ENCODE measurements around the gene MEMO1.
"Not testable (repeated sequence)": the region's sequence is repeated elsewhere in the genome, so short reads cannot be mapped to it uniquely, and the experiment has no call there.

The MEMO1 gene

GRCh38 chr2:31907491-31907890, 103.3 kb downstream of the MEMO1 start:
- DNase-seq (ENCODE audit: low read depth): not testable (repeated sequence)

GRCh38 chr2:31903109-31903780, 107.6 kb downstream of the MEMO1 start:
- DNase-seq (ENCODE audit: low read depth): no peak

GRCh38 chr2:31901900-31902299, 108.9 kb downstream of the MEMO1 start:
- no peak for DNase-seq (ENCODE audit: low read depth)

GRCh38 chr2:31900156-31900555, 110.7 kb downstream of the MEMO1 start:
- DNase-seq (ENCODE audit: low read depth): not testable (repeated sequence)

GRCh38 chr2:31898346-31898745, 112.5 kb downstream of the MEMO1 start:
- not testable (repeated sequence) for DNase-seq (ENCODE audit: low read depth)

GRCh38 chr2:31897340-31897739, 113.5 kb downstream of the MEMO1 start:
- not testable (repeated sequence) for DNase-seq (ENCODE audit: low read depth)

- no peak for DNase-seq (ENCODE audit: low read depth)
These were observed 114.5 kb downstream of the MEMO1 start for GRCh38 chr2:31896293-31896692.

- no peak for DNase-seq (ENCODE audit: low read depth)
These were observed 116.2 kb downstream of the MEMO1 start for GRCh38 chr2:31894656-31895055.

GRCh38 chr2:31893094-31893493, 117.7 kb downstream of the MEMO1 start:
- no peak for DNase-seq (ENCODE audit: low read depth)

GRCh38 chr2:31889044-31889443, 121.8 kb downstream of the MEMO1 start:
- DNase-seq (ENCODE audit: low read depth): no peak

GRCh38 chr2:31888550-31888949, 122.3 kb downstream of the MEMO1 start:
- DNase-seq (ENCODE audit: low read depth): peak; percentile 11

- DNase-seq (ENCODE audit: low read depth): peak; percentile 7
These were observed 124.1 kb downstream of the MEMO1 start for GRCh38 chr2:31886700-31887099.

- peak; percentile 54 for DNase-seq (ENCODE audit: low read depth)
These were observed 133.8 kb downstream of the MEMO1 start for GRCh38 chr2:31877008-31877407.

GRCh38 chr2:31874071-31874470, 136.7 kb downstream of the MEMO1 start:
- peak; percentile 20 for DNase-seq (ENCODE audit: low read depth)

GRCh38 chr2:31865215-31865614, 145.6 kb downstream of the MEMO1 start:
- DNase-seq (ENCODE audit: low read depth): no peak

GRCh38 chr2:31863867-31864266, 146.9 kb downstream of the MEMO1 start:
- DNase-seq (ENCODE audit: low read depth): no peak

- not testable (repeated sequence) for DNase-seq (ENCODE audit: low read depth)
These were observed 147.7 kb downstream of the MEMO1 start for GRCh38 chr2:31863015-31863656.

- no peak for DNase-seq (ENCODE audit: low read depth)
These were observed 150.8 kb downstream of the MEMO1 start for GRCh38 chr2:31859959-31860358.

- no peak for DNase-seq (ENCODE audit: low read depth)
These were observed 157.3 kb downstream of the MEMO1 start for GRCh38 chr2:31853521-31853920.

- not testable (repeated sequence) for DNase-seq (ENCODE audit: low read depth)
These were observed 168.7 kb downstream of the MEMO1 start for GRCh38 chr2:31842150-31842549.

- DNase-seq (ENCODE audit: low read depth): no peak
These were observed 175.4 kb downstream of the MEMO1 start for GRCh38 chr2:31835450-31835849.

GRCh38 chr2:31832363-31832762, 178.4 kb downstream of the MEMO1 start:
- DNase-seq (ENCODE audit: low read depth): no peak

GRCh38 chr2:31831585-31831984, 179.2 kb downstream of the MEMO1 start:
- DNase-seq (ENCODE audit: low read depth): no peak

GRCh38 chr2:31828891-31829290, 181.9 kb downstream of the MEMO1 start:
- peak; percentile 29 for DNase-seq (ENCODE audit: low read depth)

All from EH (cell line).